Astrocyte of the cerebellum (primary cell): ENCODE data around the gene EOGT.

Experiments used
- DNase-seq: peaks from one replicate; pipeline ENCODE4 v3.0.0-alpha.2; 2011; ENCODE audit warnings: low read depth
- H3K4me3 ChIP-seq: 2 replicates; pipeline ENCODE4 v1.5.1; 2011; ENCODE audit warnings: mild to moderate bottlenecking, low read depth, low read length, moderate library complexity
- in situ Hi-C: cut with HindIII; loops from 2 replicates; pipeline ENCODE4 v1.10.0; 2017; ENCODE audit warnings: low sequenced_read_pairs
- TF ChIP-seq, protein P1 (sequence below): IDR thresholded peaks from 2 replicates; pipeline ENCODE4 v1.5.1; 2012; ENCODE audit warnings: low read length, low read depth, moderate library complexity, mild to moderate bottlenecking; ENCODE audit errors: missing control alignments

EOGT gene

DNA sequence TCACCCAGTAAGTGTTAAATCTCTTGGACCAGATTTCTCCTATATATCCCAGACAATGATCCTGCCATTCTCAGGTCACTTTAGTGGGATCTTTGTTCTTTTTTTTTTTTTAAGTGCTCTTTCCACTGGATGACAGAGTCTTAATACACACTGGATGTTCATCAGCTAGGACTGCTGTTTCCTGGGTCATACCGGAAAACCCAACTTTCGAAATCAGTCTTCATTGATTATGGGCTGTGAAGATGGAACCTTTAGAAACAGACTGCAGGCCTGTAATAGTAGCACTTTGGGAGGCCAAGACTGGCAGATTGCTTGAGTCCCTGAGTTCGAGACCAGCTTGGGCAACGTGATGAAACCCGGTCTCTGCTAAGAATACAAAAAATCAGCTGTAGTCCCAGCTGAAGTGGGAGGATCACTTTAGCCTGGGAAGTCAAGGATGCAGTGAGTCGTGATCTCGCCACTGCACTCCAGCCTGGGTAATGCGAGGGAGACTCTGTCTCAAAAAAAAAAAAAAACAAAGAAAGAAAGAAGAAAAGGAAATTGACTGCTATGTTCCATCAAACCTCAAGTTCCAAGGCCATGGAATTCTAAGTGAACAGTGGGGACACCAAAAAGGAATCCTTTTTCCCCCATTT lies 2.3 kb downstream of the EOGT start:
- H3K4me3 ChIP-seq, result no peak overlapping the region

GRCh38 chr3:69009559-69010410 lies 3.7 kb downstream of the EOGT start:
- H3K4me3 ChIP-seq, result no peak overlapping the region
- peak; percentile 87 for DNase-seq
- TF ChIP-seq, protein P1, sequence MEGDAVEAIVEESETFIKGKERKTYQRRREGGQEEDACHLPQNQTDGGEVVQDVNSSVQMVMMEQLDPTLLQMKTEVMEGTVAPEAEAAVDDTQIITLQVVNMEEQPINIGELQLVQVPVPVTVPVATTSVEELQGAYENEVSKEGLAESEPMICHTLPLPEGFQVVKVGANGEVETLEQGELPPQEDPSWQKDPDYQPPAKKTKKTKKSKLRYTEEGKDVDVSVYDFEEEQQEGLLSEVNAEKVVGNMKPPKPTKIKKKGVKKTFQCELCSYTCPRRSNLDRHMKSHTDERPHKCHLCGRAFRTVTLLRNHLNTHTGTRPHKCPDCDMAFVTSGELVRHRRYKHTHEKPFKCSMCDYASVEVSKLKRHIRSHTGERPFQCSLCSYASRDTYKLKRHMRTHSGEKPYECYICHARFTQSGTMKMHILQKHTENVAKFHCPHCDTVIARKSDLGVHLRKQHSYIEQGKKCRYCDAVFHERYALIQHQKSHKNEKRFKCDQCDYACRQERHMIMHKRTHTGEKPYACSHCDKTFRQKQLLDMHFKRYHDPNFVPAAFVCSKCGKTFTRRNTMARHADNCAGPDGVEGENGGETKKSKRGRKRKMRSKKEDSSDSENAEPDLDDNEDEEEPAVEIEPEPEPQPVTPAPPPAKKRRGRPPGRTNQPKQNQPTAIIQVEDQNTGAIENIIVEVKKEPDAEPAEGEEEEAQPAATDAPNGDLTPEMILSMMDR, result no peak
- in situ Hi-C loops, result no loop called here

More for the DNA sequence above, 2.3 kb downstream of the EOGT start:
- TF ChIP-seq, protein P1, result no peak
- in situ Hi-C loops, result no loop called here
- no peak for DNase-seq

- H3K4me3 ChIP-seq, result no peak overlapping the region
- DNase-seq, result no peak
- TF ChIP-seq, protein P1, result no peak
- in situ Hi-C loops, result no loop called here
These were observed 4.5 kb downstream of the EOGT start for GRCh38 chr3:69008980-69009379.

DNA sequence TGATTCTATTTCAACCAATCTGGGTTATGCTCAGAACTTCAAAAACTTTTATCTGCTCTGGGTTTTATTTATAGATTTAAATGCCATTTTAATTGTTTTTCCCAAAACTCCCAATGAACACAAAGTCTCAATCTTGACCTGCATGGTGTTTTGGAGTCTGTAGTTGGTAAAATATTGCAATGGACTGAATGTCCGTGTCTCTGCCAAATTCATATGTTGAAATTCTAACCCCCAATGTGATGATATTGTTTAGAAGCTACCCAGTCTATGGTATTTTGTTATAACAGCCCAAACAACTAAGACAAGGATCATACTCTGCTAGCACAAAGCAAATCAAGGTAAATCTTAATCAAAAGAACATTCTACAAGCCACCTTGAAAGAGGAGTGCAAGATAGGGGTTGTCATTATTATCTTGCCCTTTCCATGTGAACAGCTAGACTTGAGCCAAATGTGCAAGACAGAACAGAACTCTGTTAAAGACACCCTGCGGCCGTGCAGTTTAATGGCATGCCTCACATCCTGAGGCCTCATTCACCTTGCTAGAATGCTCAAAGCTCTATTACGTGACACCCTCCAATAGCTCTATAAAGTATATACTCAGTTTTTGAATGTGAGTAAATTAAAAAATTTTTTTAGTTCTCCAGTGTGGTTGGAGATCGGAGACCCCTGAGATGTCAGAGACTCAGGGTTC lies 7.5 kb downstream of the EOGT start:
- in situ Hi-C loops, result no loop called here
- TF ChIP-seq, protein P1, result no peak
- H3K4me3 ChIP-seq, result no peak overlapping the region
- DNase-seq, result no peak

DNA sequence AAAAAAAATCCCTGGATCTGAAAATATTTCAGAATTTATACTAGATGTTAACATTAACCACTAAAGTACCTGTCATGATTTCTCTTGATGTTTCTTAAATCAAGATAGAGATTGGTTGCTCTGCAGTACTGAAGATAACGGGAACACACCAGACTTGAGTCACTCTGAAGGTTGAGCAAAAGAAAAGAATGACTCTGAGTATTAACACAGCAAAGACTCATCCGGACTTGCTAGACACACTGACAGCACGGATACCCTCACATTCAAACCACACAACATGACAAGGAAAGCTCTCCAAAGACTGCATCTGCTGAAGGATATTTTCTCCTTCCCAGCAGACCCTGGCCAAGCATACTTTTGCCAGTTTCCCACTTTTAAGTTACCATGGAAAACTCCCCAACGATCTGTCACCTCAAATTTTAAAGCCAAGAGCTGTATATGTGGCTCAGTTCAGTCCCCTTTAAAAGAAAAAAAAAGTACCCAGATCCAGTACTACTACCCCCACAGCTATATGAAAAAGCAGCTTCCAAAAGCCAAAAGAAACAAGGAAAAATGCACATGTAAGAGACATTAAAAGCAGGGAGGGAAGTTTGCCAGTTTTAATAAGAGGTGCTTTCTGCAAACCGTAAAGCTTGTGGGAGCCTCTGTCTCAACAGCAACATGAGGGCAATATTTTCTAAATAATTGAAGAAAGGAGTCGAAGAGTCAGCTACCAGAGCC lies 8.3 kb downstream of the EOGT start:
- in situ Hi-C loops, result no loop called here
- no peak overlapping the region for H3K4me3 ChIP-seq
- TF ChIP-seq, protein P1, result no peak
- no peak for DNase-seq

GRCh38 chr3:69004138-69004537 lies 9.3 kb downstream of the EOGT start:
- DNase-seq, result no peak
- TF ChIP-seq, protein P1, result no peak
- H3K4me3 ChIP-seq, result no peak overlapping the region
- in situ Hi-C loops, result no loop called here
